ENCODE results near the gene UGGT1.

DNA sequence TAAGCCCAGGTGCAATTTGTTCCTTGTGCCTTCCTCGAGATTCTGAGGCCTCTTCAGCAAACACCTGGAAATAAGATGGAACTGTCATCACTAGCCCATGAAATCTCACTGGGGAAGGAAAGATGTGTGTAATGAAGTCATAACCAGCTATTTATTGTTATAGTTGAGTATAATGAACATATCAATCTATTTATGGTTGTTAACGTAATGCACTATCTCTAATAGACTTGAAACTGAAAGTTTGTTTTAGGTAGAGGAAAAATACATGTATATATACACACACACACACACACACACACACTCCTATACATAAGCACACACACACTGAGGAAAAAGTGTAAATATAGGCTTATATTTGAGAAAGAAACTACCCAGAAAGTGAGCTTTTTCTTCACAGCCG lies 62.8 kb downstream of the UGGT1 start:
- TF ChIP-seq, protein P1, sequence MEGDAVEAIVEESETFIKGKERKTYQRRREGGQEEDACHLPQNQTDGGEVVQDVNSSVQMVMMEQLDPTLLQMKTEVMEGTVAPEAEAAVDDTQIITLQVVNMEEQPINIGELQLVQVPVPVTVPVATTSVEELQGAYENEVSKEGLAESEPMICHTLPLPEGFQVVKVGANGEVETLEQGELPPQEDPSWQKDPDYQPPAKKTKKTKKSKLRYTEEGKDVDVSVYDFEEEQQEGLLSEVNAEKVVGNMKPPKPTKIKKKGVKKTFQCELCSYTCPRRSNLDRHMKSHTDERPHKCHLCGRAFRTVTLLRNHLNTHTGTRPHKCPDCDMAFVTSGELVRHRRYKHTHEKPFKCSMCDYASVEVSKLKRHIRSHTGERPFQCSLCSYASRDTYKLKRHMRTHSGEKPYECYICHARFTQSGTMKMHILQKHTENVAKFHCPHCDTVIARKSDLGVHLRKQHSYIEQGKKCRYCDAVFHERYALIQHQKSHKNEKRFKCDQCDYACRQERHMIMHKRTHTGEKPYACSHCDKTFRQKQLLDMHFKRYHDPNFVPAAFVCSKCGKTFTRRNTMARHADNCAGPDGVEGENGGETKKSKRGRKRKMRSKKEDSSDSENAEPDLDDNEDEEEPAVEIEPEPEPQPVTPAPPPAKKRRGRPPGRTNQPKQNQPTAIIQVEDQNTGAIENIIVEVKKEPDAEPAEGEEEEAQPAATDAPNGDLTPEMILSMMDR (IDR thresholded peaks at IDR 0.05), result no peak
- no peak for TF ChIP-seq POLR2AphosphoS5 (IDR thresholded peaks at IDR 0.05)
- no peak for TF ChIP-seq EP300 (IDR thresholded peaks at IDR 0.05)
- TF ChIP-seq POLR2A (IDR thresholded peaks at IDR 0.05), result no peak
